ENCODE measurements around the gene TERB2.
A peak's percentile ranks its signal among the peaks of the same experiment; 100 is the strongest.
"Not testable (repeated sequence)": the region's sequence is repeated elsewhere in the genome, so short reads cannot be mapped to it uniquely, and the experiment has no call there.

The TERB2 gene

DNA sequence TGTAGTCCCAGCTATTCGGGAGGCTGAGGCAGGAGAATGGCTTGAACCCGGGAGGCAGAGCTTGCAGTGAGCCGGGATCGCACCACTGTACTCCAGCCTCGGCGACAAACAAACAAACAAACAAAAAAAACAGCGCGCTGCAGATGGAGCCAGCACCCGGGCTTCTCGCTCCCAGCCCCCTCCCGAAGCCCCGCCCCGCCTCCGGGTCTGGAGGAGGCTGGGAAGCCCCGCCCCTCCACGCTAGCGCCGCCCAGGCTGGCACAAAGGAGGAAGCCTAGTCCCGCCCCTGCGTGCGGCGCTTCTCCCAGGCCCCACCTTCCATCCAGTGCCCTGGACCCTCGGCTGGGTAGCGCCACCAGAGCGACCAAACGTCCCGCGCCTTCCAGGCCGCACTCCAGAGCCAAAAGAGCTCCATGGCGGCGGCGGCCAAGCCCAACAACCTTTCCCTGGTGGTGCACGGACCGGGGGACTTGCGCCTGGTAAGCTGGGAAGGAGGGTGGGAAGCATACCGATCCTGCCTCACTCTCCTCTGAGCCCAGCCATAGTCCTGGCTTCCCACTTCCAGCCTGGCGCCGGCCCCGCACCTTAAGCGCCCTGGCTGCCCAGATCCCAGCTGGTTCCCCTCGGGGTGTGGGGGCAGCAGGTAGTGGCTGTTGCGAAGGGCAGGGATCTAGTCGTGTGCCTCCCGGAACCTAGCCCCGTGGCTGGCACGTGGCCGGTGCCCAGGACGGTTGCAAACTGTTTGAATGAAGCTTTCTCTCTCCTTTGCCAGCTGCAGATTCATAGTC lies 66.6 kb downstream of the TERB2 start, which contains the start of gene SORD:
Gene SORD (plus strand): TSS at position 325 of the 788 bp plus-strand sequence. CDS start 89 bp downstream, at position 414.
- in situ Hi-C loops (cut with HindIII; ENCODE audit: low sequenced_read_pairs): no loop called here
- DNase-seq (ENCODE audit: low read depth, low spot score): peak; percentile 84
- TF ChIP-seq, protein P1, sequence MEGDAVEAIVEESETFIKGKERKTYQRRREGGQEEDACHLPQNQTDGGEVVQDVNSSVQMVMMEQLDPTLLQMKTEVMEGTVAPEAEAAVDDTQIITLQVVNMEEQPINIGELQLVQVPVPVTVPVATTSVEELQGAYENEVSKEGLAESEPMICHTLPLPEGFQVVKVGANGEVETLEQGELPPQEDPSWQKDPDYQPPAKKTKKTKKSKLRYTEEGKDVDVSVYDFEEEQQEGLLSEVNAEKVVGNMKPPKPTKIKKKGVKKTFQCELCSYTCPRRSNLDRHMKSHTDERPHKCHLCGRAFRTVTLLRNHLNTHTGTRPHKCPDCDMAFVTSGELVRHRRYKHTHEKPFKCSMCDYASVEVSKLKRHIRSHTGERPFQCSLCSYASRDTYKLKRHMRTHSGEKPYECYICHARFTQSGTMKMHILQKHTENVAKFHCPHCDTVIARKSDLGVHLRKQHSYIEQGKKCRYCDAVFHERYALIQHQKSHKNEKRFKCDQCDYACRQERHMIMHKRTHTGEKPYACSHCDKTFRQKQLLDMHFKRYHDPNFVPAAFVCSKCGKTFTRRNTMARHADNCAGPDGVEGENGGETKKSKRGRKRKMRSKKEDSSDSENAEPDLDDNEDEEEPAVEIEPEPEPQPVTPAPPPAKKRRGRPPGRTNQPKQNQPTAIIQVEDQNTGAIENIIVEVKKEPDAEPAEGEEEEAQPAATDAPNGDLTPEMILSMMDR (IDR thresholded peaks at IDR 0.05; ENCODE audit: low read depth, low read length): no peak
- peak within 1 kb of the TSS; percentile 84 for H3K4me3 ChIP-seq (ENCODE audit: low read depth, low read length)

DNA sequence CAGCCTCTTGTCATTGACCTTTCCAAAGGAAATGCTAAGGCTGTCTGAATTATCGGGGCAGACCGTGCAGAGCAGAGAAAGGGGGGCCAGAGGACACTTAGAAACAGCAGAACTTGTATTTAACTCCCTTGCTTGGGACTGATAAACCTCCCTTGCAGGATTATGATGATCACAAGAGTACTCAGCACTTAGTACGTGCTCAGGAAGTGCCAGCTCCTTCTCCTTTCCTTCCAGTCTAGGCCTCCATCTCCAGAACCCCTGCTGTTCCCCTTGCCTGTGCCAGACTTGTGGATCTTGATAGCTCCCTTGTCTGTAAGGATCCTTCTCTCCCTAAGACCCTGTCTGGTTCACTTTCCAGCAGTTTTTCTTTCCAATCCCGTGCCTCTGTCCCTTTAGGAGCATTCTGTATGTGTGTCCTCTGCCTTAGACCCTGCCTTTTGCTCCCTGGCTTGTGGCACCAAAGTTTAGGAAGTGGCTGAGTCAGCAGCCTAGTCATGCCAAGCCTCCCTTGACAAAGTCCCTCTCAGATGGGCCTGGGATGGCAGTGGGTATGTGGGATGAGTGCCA lies 67.3 kb downstream of the TERB2 start:
- DNase-seq (ENCODE audit: low read depth, low spot score): peak; percentile 32
- in situ Hi-C loops (cut with HindIII; ENCODE audit: low sequenced_read_pairs): no loop called here
- TF ChIP-seq, protein P1 (IDR thresholded peaks at IDR 0.05; ENCODE audit: low read depth, low read length): no peak
- peak overlapping the region; percentile 84 for H3K4me3 ChIP-seq (ENCODE audit: low read depth, low read length)

DNA sequence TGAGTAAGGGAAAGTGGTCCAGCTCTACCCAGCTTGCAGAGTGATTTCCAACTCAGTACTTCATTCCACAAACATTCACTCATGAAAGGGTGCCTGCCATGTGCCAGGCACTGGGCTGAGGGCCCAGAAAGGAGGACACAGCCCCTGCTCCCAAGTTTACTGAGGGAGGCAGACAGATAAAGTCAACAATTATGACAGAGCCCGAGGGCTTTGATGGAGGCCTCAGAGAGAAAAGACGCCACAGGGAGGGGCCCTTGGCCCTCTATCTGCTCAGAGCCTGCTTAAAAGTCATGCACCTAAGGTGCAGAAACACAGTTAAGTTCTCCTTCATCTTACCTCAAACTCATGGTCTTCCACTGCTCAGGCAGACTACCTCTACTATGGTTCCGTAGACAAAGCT lies 68.2 kb downstream of the TERB2 start:
- DNase-seq (ENCODE audit: low read depth, low spot score); in situ Hi-C loops (cut with HindIII; ENCODE audit: low sequenced_read_pairs); H3K4me3 ChIP-seq (ENCODE audit: low read depth, low read length): not testable (repeated sequence)

DNA sequence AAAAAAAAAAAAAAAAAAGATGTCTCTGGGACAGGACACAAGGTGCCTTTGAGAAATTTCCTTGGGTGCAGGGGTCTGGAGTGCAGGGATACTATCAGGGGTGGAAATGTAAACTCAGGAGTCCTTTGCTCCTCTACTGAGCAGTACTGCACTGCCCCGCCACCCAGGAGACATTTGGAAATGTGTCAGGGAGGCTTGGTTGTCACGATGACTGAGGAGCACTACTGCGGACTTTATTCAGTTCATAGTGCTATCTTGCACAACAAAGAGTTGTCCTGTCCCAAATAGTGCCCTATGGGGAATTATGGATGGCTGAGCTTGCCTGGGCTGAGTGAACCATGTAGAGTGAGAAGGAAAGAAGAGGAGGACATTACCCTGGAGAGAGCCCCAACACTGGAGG lies 69.1 kb downstream of the TERB2 start:
- DNase-seq (ENCODE audit: low read depth, low spot score); in situ Hi-C loops (cut with HindIII; ENCODE audit: low sequenced_read_pairs); H3K4me3 ChIP-seq (ENCODE audit: low read depth, low read length): not testable (repeated sequence)

DNA sequence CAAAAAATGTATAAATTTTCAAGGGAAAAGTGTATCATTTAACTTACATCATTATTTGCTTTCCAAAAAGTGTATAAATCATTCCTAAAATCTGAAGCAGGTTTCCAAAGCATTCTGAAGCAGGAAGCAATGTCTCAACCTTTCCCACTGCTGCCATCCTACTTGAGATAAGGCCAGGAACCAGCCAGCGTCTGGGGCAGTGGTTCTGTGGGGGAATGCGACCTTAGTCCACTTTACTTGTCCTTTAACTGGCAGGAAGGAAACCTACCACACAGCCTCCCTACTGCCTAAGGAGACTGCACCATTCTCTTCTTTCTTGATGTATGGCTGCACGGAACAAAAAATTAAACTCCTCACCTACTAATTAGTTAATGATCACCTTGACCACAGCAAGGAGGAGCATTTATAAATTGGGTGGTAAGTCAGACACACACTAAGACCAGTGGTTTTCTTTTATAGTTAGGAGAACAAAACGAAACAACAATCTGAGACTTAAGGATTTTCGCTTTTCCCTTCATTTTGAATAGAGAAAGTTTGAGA lies 70.2 kb downstream of the TERB2 start:
- TF ChIP-seq, protein P1 (IDR thresholded peaks at IDR 0.05; ENCODE audit: low read depth, low read length): no peak
- in situ Hi-C loops (cut with HindIII; ENCODE audit: low sequenced_read_pairs): no loop called here

DNA sequence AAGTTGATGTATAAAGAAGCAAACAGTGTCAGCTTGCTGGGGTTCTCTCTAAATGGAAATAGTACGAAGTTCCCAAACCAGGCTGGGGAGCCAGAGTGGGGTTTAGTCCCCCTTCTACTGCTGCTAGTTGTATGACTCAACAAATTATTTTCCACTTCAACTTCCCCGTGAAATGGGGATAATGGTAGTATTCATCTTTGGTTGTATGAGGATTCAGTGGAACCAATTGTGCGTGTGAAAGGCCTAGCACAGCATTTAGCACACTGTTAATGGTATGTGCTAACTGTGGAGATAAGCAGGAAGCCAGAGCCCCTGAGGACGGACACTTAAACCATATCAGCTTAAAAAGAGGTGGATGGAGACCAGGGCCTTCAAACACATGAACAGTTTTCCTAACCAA lies 70.7 kb downstream of the TERB2 start:
- in situ Hi-C loops (cut with HindIII; ENCODE audit: low sequenced_read_pairs): no loop called here

More for the DNA sequence above, 70.2 kb downstream of the TERB2 start:
- DNase-seq (ENCODE audit: low read depth, low spot score): no peak
- no peak overlapping the region for H3K4me3 ChIP-seq (ENCODE audit: low read depth, low read length)

More for the DNA sequence above, 70.7 kb downstream of the TERB2 start:
- DNase-seq (ENCODE audit: low read depth, low spot score): no peak
- H3K4me3 ChIP-seq (ENCODE audit: low read depth, low read length): no peak overlapping the region
- TF ChIP-seq, protein P1 (IDR thresholded peaks at IDR 0.05; ENCODE audit: low read depth, low read length): no peak
